ENCODE results near the gene STRAP.

DNA sequence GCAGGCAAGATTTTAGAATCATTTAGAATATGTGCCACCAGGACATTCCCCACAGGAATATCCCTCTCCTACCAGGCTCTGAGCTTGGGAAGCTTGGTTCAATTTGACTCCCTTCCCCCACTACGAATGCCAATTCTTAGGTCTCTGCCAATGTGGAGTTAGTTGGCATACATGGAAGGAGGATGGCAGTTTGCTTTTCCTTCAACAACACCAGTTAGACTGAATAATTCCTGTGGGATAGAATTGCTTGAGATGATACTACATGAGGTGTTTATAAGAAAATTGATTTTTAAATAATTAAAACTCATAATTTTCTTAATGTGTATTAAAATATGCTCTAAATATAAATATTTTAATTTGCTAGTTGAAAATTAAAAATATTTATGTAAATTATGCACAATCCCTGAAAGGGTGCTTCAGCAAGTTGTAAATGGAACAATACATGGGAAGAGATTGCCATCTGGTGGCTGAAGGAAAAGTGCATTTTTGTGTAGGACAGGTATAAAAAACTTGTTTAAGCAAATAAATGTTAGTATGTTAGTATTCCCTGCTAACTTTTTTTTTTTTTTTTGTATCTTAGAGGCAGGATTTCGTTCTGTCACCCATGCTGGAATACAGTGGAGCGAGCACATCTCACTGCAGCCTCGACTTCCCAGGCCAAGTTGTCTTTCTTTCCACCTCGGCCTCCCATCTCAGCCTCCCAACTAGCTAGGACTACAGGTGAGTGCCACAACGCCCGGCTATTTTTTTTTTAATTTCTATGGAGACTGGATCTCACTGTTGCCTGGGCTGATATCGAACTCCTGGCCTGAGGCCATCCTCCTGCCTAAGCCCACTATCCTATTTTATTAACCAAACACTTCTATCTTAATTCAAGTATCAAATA, 25.8 kb upstream of the STRAP start:
- TF ChIP-seq CTCF (IDR thresholded peaks at IDR 0.05; ENCODE audit: low read length) = peak; percentile 64
- TF ChIP-seq EZH2 (IDR thresholded peaks at IDR 0.05; ENCODE audit: borderline replicate concordance, low read length) = no peak
